Endothelial cell (in vitro differentiated cells): ENCODE results near the gene MID1. TPM values are rescaled to one million over a fixed set of nuclear protein-coding genes. Genes with fewer than 3 reads are reported as not detected.

ENCODE experiments used
- DNase-seq: peaks from one replicate; pipeline ENCODE4 v3.0.0; 2021; ENCODE audit warnings: low spot score
- H3K27ac Mint-ChIP-seq: one replicate; pipeline ENCODE4 v1.8.0; 2021; ENCODE audit warnings: mixed read lengths, inconsistent platforms; ENCODE audit not compliant: unreplicated experiment
- H3K27me3 Mint-ChIP-seq: one replicate; pipeline ENCODE4 v1.8.0; 2021; ENCODE audit warnings: mild to moderate bottlenecking, moderate library complexity, mixed read lengths, inconsistent platforms; ENCODE audit not compliant: unreplicated experiment
- H3K36me3 Mint-ChIP-seq: one replicate; pipeline ENCODE4 v1.8.0; 2021; ENCODE audit warnings: mild to moderate bottlenecking, low read depth, mixed read lengths, inconsistent platforms; ENCODE audit not compliant: unreplicated experiment
- H3K4me1 Mint-ChIP-seq: one replicate; pipeline ENCODE4 v1.8.0; 2021; ENCODE audit warnings: mild to moderate bottlenecking, mixed read lengths, inconsistent platforms; ENCODE audit not compliant: unreplicated experiment
- H3K4me3 Mint-ChIP-seq: one replicate; pipeline ENCODE4 v1.8.0; 2021; ENCODE audit warnings: mild to moderate bottlenecking, mixed read lengths, inconsistent platforms; ENCODE audit not compliant: unreplicated experiment
- H3K9me3 Mint-ChIP-seq: one replicate; pipeline ENCODE4 v1.8.0; 2021; ENCODE audit warnings: mixed read lengths, inconsistent platforms; ENCODE audit not compliant: unreplicated experiment
- CTCF ChIP-seq: fragments of 200-600 bp; sonication (generic); IDR thresholded peaks from one replicate; pipeline ENCODE4 v1.5.0; 2021; ENCODE audit warnings: antibody characterized with exemption; ENCODE audit not compliant: unreplicated experiment
- total RNA-seq: library from RNA; stranded (reverse); fragmentation: NEBNext Ultra II Directional; extraction: Animal tissue kit (Norgen Biotek cat#: 25700); gene quantifications from one replicate; pipeline ENCODE4 v1.2.1, GENCODE V29; 2021; ENCODE audit not compliant: unreplicated experiment

Gene MID1
- total RNA-seq, 1 donor from 2014 or later = 61.8 TPM

- peaks cover 54% of the 10 kb centered on the region for H3K4me1 Mint-ChIP-seq
- peaks cover 3% of the 10 kb centered on the region for H3K36me3 Mint-ChIP-seq
- peaks cover 2% of the 10 kb centered on the region for H3K27me3 Mint-ChIP-seq
- H3K27ac Mint-ChIP-seq = peak overlapping the region; percentile 30
- no peak overlapping the region for H3K4me3 Mint-ChIP-seq
- no peak for TF ChIP-seq CTCF
- DNase-seq = no peak
- H3K9me3 Mint-ChIP-seq = no peaks in the 10 kb centered on the region
Observed at GRCh38 chrX:10578527-10578926, 41.9 kb downstream of the MID1 start.

- H3K27ac Mint-ChIP-seq = peak overlapping the region; percentile 63
- no peak overlapping the region for H3K4me3 Mint-ChIP-seq
- TF ChIP-seq CTCF = no peak
- no peak for DNase-seq
- H3K36me3 Mint-ChIP-seq = peaks cover 6% of the 10 kb centered on the region
- H3K27me3 Mint-ChIP-seq = peaks cover 2% of the 10 kb centered on the region
- peaks cover 54% of the 10 kb centered on the region for H3K4me1 Mint-ChIP-seq
- no peaks in the 10 kb centered on the region for H3K9me3 Mint-ChIP-seq
Observed at GRCh38 chrX:10577853-10578252, 42.5 kb downstream of the MID1 start.

GRCh38 chrX:10576777-10577447, 43.5 kb downstream of the MID1 start:
- DNase-seq = peak; percentile 26
- peaks cover 49% of the 10 kb centered on the region for H3K4me1 Mint-ChIP-seq
- peak overlapping the region; percentile 90 for H3K4me3 Mint-ChIP-seq
- no peaks in the 10 kb centered on the region for H3K9me3 Mint-ChIP-seq
- H3K27ac Mint-ChIP-seq = peak overlapping the region; percentile 94
- TF ChIP-seq CTCF = no peak
- peaks cover 6% of the 10 kb centered on the region for H3K36me3 Mint-ChIP-seq
- H3K27me3 Mint-ChIP-seq = peaks cover 2% of the 10 kb centered on the region

GRCh38 chrX:10576186-10576585, 44.2 kb downstream of the MID1 start:
- no peaks in the 10 kb centered on the region for H3K9me3 Mint-ChIP-seq
- no peak for DNase-seq
- peaks cover 2% of the 10 kb centered on the region for H3K27me3 Mint-ChIP-seq
- peak overlapping the region; percentile 90 for H3K4me3 Mint-ChIP-seq
- TF ChIP-seq CTCF = no peak
- H3K27ac Mint-ChIP-seq = peak overlapping the region; percentile 94
- peaks cover 42% of the 10 kb centered on the region for H3K4me1 Mint-ChIP-seq
- H3K36me3 Mint-ChIP-seq = peaks cover 6% of the 10 kb centered on the region

GRCh38 chrX:10574663-10575062, 45.7 kb downstream of the MID1 start:
- H3K36me3 Mint-ChIP-seq = peaks cover 6% of the 10 kb centered on the region
- no peak for TF ChIP-seq CTCF
- no peak for DNase-seq
- peaks cover 45% of the 10 kb centered on the region for H3K4me1 Mint-ChIP-seq
- no peaks in the 10 kb centered on the region for H3K9me3 Mint-ChIP-seq
- H3K27me3 Mint-ChIP-seq = peaks cover 2% of the 10 kb centered on the region
- peak overlapping the region; percentile 66 for H3K27ac Mint-ChIP-seq
- peak overlapping the region; percentile 79 for H3K4me3 Mint-ChIP-seq
